K562 (cell line): ENCODE data around the gene RAI1. TPM values are rescaled to one million over a fixed set of nuclear protein-coding genes. Genes with fewer than 3 reads are reported as not detected.

Source experiments
- ATAC-seq: fragments of 200-7000 bp; cut with Tn5 transposase; 3 replicates; pipeline ENCODE4 v1.9.1; 2020; ENCODE audit warnings: moderate library complexity
- BruUV-seq: library from RNA; stranded (reverse); fragments of 400-500 nt; replicated peaks from 2 replicates; lab custom pipeline; 2021; lab: Mats Ljungman, UMichigan
- CTCF ChIA-PET: fragments of 300-600 bp; formaldehyde crosslinking; extraction: SDS; loops from one replicate; lab custom pipeline; 2021; ENCODE audit warnings: low intra/inter-chr PET ratio; lab: Yijun Ruan, JAX
- POLR2A ChIA-PET: fragments of 300-600, 350-650 bp; sonication (Branson Sonifier 250); formaldehyde crosslinking; extraction: SDS; loops from one replicate; lab custom pipeline; 2021; ENCODE audit warnings: antibody characterized with exemption, inconsistent platforms; lab: Yijun Ruan, JAX
- DNase-seq, 4 experiments: peaks; one replicate each; pipeline versions ENCODE4 v3.0.0 to v3.0.0-alpha.2; 2011 to 2018; ENCODE audit warnings: low spot score in 3 of 4, mixed read lengths in 3 of 4; ENCODE audit errors: extremely low read depth in 1 of 4
- FAIRE-seq: peaks from 2 replicates; lab custom pipeline; 2011; peaks lifted over from hg19 to GRCh38; lab: Jason Lieb, UNC
- H2AFZ ChIP-seq: 2 replicates; pipeline ENCODE4 v1.6.0; 2011; ENCODE audit warnings: low read depth, low read length, control low read depth, inconsistent platforms
- H3K27ac ChIP-seq: fragments of 200-600 bp; 3 replicates; pipeline ENCODE4 v1.8.0; 2011; ENCODE audit warnings: low read depth, mild to moderate bottlenecking, control low read depth, inconsistent platforms, low read length, moderate library complexity, mixed read lengths; ENCODE audit errors: extremely low read depth
- H3K27me3 ChIP-seq, 2 experiments: fragments of 300-600 bp in 1 of 2; 2 replicates in 1 of 2; 3 replicates in 1 of 2; pipeline versions ENCODE4 v1.6.0 to v1.8.0; 2011; ENCODE audit warnings: inconsistent platforms in 2 of 2, low read length in 2 of 2, mild to moderate bottlenecking in 1 of 2, mixed read lengths in 1 of 2, moderate library complexity in 1 of 2; ENCODE audit not compliant: control insufficient read depth in 2 of 2, insufficient read depth in 2 of 2
- H3K36me3 ChIP-seq: fragments of 300-600 bp; 3 replicates; pipeline ENCODE4 v1.8.0; 2011; ENCODE audit warnings: mild to moderate bottlenecking, low read length, inconsistent platforms; ENCODE audit not compliant: control insufficient read depth, insufficient read depth
- H3K4me1 ChIP-seq, 2 experiments: fragments of 200-600 bp in 1 of 2; replicated peaks in 1 of 2; 2 replicates in 1 of 2; 3 replicates in 1 of 2; pipeline versions ENCODE4 v1.5.1 to v1.8.0; 2011; ENCODE audit warnings: inconsistent platforms in 2 of 2, low read length in 2 of 2, mild to moderate bottlenecking in 1 of 2, mixed read lengths in 1 of 2, moderate library complexity in 1 of 2; ENCODE audit not compliant: control insufficient read depth in 2 of 2, insufficient read depth in 2 of 2
- H3K4me2 ChIP-seq: 2 replicates; pipeline ENCODE4 v1.6.1; 2011; ENCODE audit warnings: low read length, control low read depth, inconsistent platforms, mixed read lengths; ENCODE audit not compliant: insufficient read depth
- H3K4me3 ChIP-seq: fragments of 200-600 bp; sonication (generic), shearing (Covaris generic); 2 replicates; pipeline ENCODE4 v1.5.1; 2016; ENCODE audit warnings: control low read depth, inconsistent platforms
- H3K79me2 ChIP-seq: fragments of 200-600 bp; 3 replicates; pipeline ENCODE4 v1.8.0; 2011; ENCODE audit warnings: low read length, inconsistent platforms; ENCODE audit not compliant: control insufficient read depth, insufficient read depth
- H3K9ac ChIP-seq, 2 experiments: 2 replicates each; pipeline versions ENCODE4 v1.6.0 to v1.6.1; 2011; ENCODE audit warnings: low read depth in 2 of 2, low read length in 2 of 2, control low read depth in 1 of 2, inconsistent platforms in 1 of 2, mild to moderate bottlenecking in 1 of 2, mixed read lengths in 1 of 2; ENCODE audit not compliant: insufficient read depth in 1 of 2
- H3K9me1 ChIP-seq: one replicate; pipeline ENCODE4 v1.6.0; 2011; ENCODE audit warnings: inconsistent platforms, mild to moderate bottlenecking, low read length, moderate library complexity; ENCODE audit not compliant: control insufficient read depth, insufficient read depth
- H3K9me3 ChIP-seq: replicated peaks from 2 replicates; pipeline ENCODE4 v1.5.1; 2011; ENCODE audit warnings: low read depth, low read length, inconsistent platforms; ENCODE audit not compliant: control insufficient read depth, insufficient read depth
- H4K20me1 ChIP-seq: replicated peaks from 2 replicates; pipeline ENCODE4 v1.6.1; 2011; ENCODE audit warnings: low read length, inconsistent platforms, mixed read lengths; ENCODE audit not compliant: control insufficient read depth, insufficient read depth
- CHD4 ChIP-seq: fragments of 200-600 bp; sonication (generic); IDR thresholded peaks from 3 replicates; pipeline ENCODE4 v1.6.1; 2012; ENCODE audit warnings: low read depth, mild to moderate bottlenecking, mixed read lengths, low read length, inconsistent platforms; ENCODE audit not compliant: insufficient read depth, insufficient replicate concordance, poor library complexity, severe bottlenecking
- ELF2 ChIP-seq: fragments of 250-450 bp; sonication (Bioruptor Pico); IDR thresholded peaks from 2 replicates; pipeline ENCODE4 v1.5.0; 2021; ENCODE audit warnings: mild to moderate bottlenecking
- EP400 ChIP-seq: fragments of 450-650 bp; IDR thresholded peaks from 2 replicates; pipeline ENCODE4 v1.6.1; 2017; ENCODE audit warnings: antibody characterized with exemption, mild to moderate bottlenecking, moderate library complexity
- GATAD2B ChIP-seq: fragments of 450-650 bp; IDR thresholded peaks from 2 replicates; pipeline ENCODE4 v1.6.1; 2017; ENCODE audit warnings: mild to moderate bottlenecking, borderline replicate concordance
- HDGF ChIP-seq: fragments of 450-650 bp; IDR thresholded peaks from 2 replicates; pipeline ENCODE4 v1.6.1; 2016
- KLF10 ChIP-seq: fragments of 250-450 bp; sonication (Bioruptor Pico); IDR thresholded peaks from 2 replicates; pipeline ENCODE4 v1.6.1; 2021; ENCODE audit warnings: matching md5 sums
- KLF6 ChIP-seq: fragments of 250-450 bp; sonication (Bioruptor Pico); IDR thresholded peaks from 2 replicates; pipeline ENCODE4 v1.4.0; 2020; ENCODE audit warnings: mild to moderate bottlenecking, moderate library complexity, borderline replicate concordance
- SMARCA5 ChIP-seq: fragments of 450-650 bp; IDR thresholded peaks from 2 replicates; pipeline ENCODE4 v1.6.1; 2016
- SUPT5H ChIP-seq: fragments of 450-650 bp; IDR thresholded peaks from 2 replicates; pipeline ENCODE4 v1.6.1; 2016
- UBTF ChIP-seq, 2 experiments: IDR thresholded peaks; 2 replicates each; pipeline ENCODE4 v1.6.1; 2012; ENCODE audit warnings: improper control_type of control experiment in 2 of 2, low read depth in 2 of 2, low read length in 2 of 2, borderline replicate concordance in 1 of 2
- ZKSCAN1 ChIP-seq: fragments of 150-350 bp; IDR thresholded peaks from 2 replicates; pipeline ENCODE4 v1.6.1; 2016; ENCODE audit warnings: low read depth, low read length
- ZNF639 ChIP-seq, 2 experiments: fragments of 200-800 bp in 1 of 2; sonication (Bioruptor generic) in 1 of 2; sonication (generic) in 1 of 2; formaldehyde crosslinking in 1 of 2; IDR thresholded peaks in 1 of 2; conservative IDR thresholded peaks in 1 of 2; 2 replicates each; pipeline versions ENCODE4 v1.5.0 to v1.6.1; 2016 to 2020; ENCODE audit warnings: missing compliant biosample characterization in 1 of 2, missing genetic modification characterization in 1 of 2, missing genetic modification reagents in 1 of 2
- ZNF79 ChIP-seq: fragments of 250-450 bp; sonication (Bioruptor Pico); IDR thresholded peaks from 2 replicates; pipeline ENCODE4 v1.4.0; 2020; ENCODE audit warnings: low read depth, mild to moderate bottlenecking, moderate library complexity
- WGBS: fragments of 100-300 bp; shearing (Covaris generic); methylation state at CpG from one replicate; pipeline ENCODE4 v1.1.6; 2016; ENCODE audit warnings: low coverage, mixed read lengths; ENCODE audit not compliant: insufficient coverage; ENCODE audit errors: missing lambda C conversion rate; 5-methylcytosine and 5-hydroxymethylcytosine counted together
- in situ Hi-C: fragments of 300-500 bp; cut with MboI; formaldehyde crosslinking; loops from 4 replicates; pipeline ENCODE4 v1.15.0; 2018; ENCODE audit warnings: inconsistent platforms, mixed read lengths
- intact Hi-C: fragments of 100-400 bp; cut with micrococcal nuclease; formaldehyde crosslinking; loops from 2 replicates; pipeline ENCODE4 v1.14.2; 2022
- polyA plus RNA-seq, 8 experiments: library from polyadenylated mRNA; depleted of rRNA in 4 of 8; stranded (reverse) in 5 of 8; unstranded in 3 of 8; fragments of >200 nt; fragmentation: Nextera tagmentation in 2 of 8; fragmentation: Illumina TruSeq in 1 of 8; extraction: Ambion mirVana in 2 of 8; extraction: Trizol in 1 of 8; gene quantifications; 2 replicates each; pipeline versions ENCODE4 v1.2.1 to v1.2.3, GENCODE V29; 2011 to 2014; ENCODE audit warnings: inconsistent platforms in 1 of 8, missing spikeins in 1 of 8
- total RNA-seq, 7 experiments: library from RNA; depleted of rRNA in 6 of 7; stranded (reverse); fragments of >200 nt in 6 of 7; fragmentation: Illumina TruSeq in 2 of 7; extraction: Trizol in 2 of 7; gene quantifications; 2 replicates each; pipeline versions ENCODE4 v1.2.1 to v1.2.3, GENCODE V29; 2011 to 2021; ENCODE audit warnings: low replicate concordance in 1 of 7
- TF ChIP-seq, protein P1 (sequence below): fragments of 450-650 bp; IDR thresholded peaks from one replicate; pipeline ENCODE4 v1.6.1; 2018; ENCODE audit warnings: mild to moderate bottlenecking, moderate library complexity; ENCODE audit not compliant: partially characterized antibody

RAI1 gene
- total and polyA plus RNA-seq, 9 of the 15 experiments (the other 6 are each of a cell fraction or from before 2014, with no cell fraction given) = 0.68 to 19.9 (median 5.5) TPM

- TF ChIP-seq UBTF (IDR thresholded peaks at IDR 0.05; ENCODE audit: borderline replicate concordance in 1 of 2, low read depth in 2 of 2, low read length in 2 of 2) = no peak
- no peak for TF ChIP-seq ELF2 (CRISPR knock-in tag)
- TF ChIP-seq KLF6 (CRISPR knock-in tag) = no peak
- TF ChIP-seq, protein P1, sequence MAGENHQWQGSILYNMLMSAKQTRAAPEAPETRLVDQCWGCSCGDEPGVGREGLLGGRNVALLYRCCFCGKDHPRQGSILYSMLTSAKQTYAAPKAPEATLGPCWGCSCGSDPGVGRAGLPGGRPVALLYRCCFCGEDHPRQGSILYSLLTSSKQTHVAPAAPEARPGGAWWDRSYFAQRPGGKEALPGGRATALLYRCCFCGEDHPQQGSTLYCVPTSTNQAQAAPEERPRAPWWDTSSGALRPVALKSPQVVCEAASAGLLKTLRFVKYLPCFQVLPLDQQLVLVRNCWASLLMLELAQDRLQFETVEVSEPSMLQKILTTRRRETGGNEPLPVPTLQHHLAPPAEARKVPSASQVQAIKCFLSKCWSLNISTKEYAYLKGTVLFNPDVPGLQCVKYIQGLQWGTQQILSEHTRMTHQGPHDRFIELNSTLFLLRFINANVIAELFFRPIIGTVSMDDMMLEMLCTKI = no peak
- TF ChIP-seq, all 486 proteins: peak for 73
Observed at GRCh38 chr17:17752089-17752820, 71.0 kb downstream of the RAI1 start (continued).

DNA sequence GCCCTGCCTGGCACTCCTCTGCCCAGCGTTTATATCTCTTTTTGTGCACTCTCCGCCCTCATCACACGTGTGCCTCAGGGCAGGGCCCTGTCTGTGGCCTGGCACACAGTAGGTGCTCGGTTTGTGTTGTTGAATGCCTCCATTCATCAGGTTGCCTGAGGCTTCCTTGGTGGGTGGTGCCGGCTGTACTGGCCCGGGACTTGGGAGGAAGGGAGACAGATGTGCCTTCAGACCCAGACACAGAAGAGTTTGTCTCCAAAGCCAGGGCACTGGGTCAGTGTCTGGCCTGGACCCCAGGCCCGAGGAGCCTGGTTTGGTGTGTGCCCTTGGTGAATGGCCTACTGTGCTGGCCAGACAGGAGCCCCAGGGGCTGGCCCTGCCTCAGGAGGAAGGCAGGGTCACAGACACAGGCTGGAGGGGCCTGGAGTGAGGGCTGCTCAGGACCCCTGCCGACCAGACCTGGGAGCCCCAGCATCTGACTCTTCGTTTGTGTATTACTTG, 71.6 kb downstream of the RAI1 start:
- 43% methylated on average over 7 of the region's 9 CpGs for WGBS
- H3K4me1 ChIP-seq = peaks cover 21 to 30% of the 10 kb centered on the region in 2 experiments; a peak in 4 of 5 replicates
- ATAC-seq (no peak), FAIRE-seq (no peak), DNase-seq (no peak)
- H3K36me3 ChIP-seq = peaks cover 4% of the 10 kb centered on the region; the same call in 1 of the 3 replicates
- H3K9me3 ChIP-seq = no peaks in the 10 kb centered on the region
- peak overlapping the region; percentile 80 to 93 for H3K9ac ChIP-seq
- no peaks in the 10 kb centered on the region for H4K20me1 ChIP-seq
- in situ Hi-C loops (no loop called here), intact Hi-C loops (no loop called here)
- BruUV-seq = TSS peak; percentile 59
- CTCF ChIA-PET = no interaction called here
- H3K27me3 ChIP-seq = no peaks in the 10 kb centered on the region
- peak overlapping the region; percentile 53 for H3K4me3 ChIP-seq
- peak overlapping the region; percentile 86 for H3K4me2 ChIP-seq
- POLR2A ChIA-PET = no interaction called here
- H3K9me1 ChIP-seq = no peaks in the 10 kb centered on the region
- H3K27ac ChIP-seq = peak overlapping the region; percentile 84
- peaks cover 40% of the 10 kb centered on the region for H3K79me2 ChIP-seq
- peak overlapping the region; percentile 91 for H2AFZ ChIP-seq
- TF ChIP-seq ZNF79 (CRISPR knock-in tag) (no peak), CHD4 (peak; percentile 32), GATAD2B (no peak), SUPT5H (0 out of 2 replicates have a peak, but pooled peaks have one; percentile 12), SMARCA5 (0 out of 2 replicates have a peak, but pooled peaks have one; percentile 41), ZKSCAN1 (peak; percentile 86), ZNF639 (CRISPR knock-in tag; conservative IDR thresholded peaks at IDR 0.05 in 1 of 2, IDR thresholded peaks at IDR 0.05 in 1 of 2) (0 out of 4 replicates have a peak, but pooled peaks of 1 of the 2 experiments have one; percentile 9), KLF10 (no peak), HDGF (peak; percentile 8; the same call in 1 of the 2 replicates), EP400 (0 out of 2 replicates have a peak, but pooled peaks have one; percentile 39)
